Urinary bladder (tissue), 4 donors: ENCODE measurements around the gene SETD1A. TPM values are rescaled to one million over a fixed set of nuclear protein-coding genes. Genes with fewer than 3 reads are reported as not detected.
A peak's percentile ranks its signal among the peaks of the same experiment; 100 is the strongest.

Experiments
- DNase-seq: peaks from one replicate; pipeline ENCODE4 v3.0.0-alpha.2; 2015; ENCODE audit errors: extremely low spot score
- H3K27ac ChIP-seq: one replicate; pipeline ENCODE4 v1.5.1; 2013; ENCODE audit warnings: low read depth, mild to moderate bottlenecking, moderate library complexity
- H3K36me3 ChIP-seq: one replicate; pipeline ENCODE4 v1.6.1; 2013; ENCODE audit warnings: mild to moderate bottlenecking, moderate library complexity; ENCODE audit not compliant: insufficient read depth
- H3K4me1 ChIP-seq: one replicate; pipeline ENCODE4 v1.6.1; 2013; ENCODE audit warnings: mild to moderate bottlenecking, moderate library complexity; ENCODE audit not compliant: insufficient read depth
- H3K4me3 ChIP-seq: one replicate; pipeline ENCODE4 v1.5.1; 2013; ENCODE audit warnings: low read depth, low read length
- WGBS: extraction: QIAGEN DNeasy Blood & Tissue Kit; methylation state at CpG from one replicate; pipeline ENCODE4 v1.1.7; 2013; 5-methylcytosine and 5-hydroxymethylcytosine counted together
- polyA plus RNA-seq: library from polyadenylated mRNA; stranded (reverse); fragments of 200-250 nt; gene quantifications from one replicate; pipeline ENCODE4 v1.2.3, GENCODE V29; 2013
- total RNA-seq: library from RNA; depleted of rRNA; stranded (reverse); fragments of >200 nt; gene quantifications from one replicate; pipeline ENCODE4 v1.2.3, GENCODE V29; 2014
- donor health status: healthy with polysubstance abuse.
- donor health status: healthy.

The SETD1A gene
- total and polyA plus RNA-seq, 2 donors: 2.9 to 14.6 TPM

GRCh38 chr16:30985401-30986128 is 28.0 kb downstream of the SETD1A start:
- 52% methylated on average over 20 of the region's 20 CpGs for WGBS
- peaks cover 10% of the 10 kb centered on the region for H3K36me3 ChIP-seq
- DNase-seq: no peak
- no peaks in the 10 kb centered on the region for H3K4me1 ChIP-seq
- H3K27ac ChIP-seq: no peak overlapping the region
- H3K4me3 ChIP-seq: peak overlapping the region; percentile 15

GRCh38 chr16:30986129-30986991 is 28.8 kb downstream of the SETD1A start:
- Histone ChIP-seq H3K27ac (no peak overlapping the region), H3K36me3 (peaks cover 6% of the 10 kb centered on the region), H3K4me1 (no peaks in the 10 kb centered on the region), H3K4me3 (no peak overlapping the region)
- no peak for DNase-seq
- WGBS: 88% methylated on average over 29 of the region's 29 CpGs

- no peak overlapping the region for H3K27ac ChIP-seq
- peaks cover 4% of the 10 kb centered on the region for H3K36me3 ChIP-seq
- H3K4me3 ChIP-seq: no peak overlapping the region
- WGBS: 95% methylated on average over 30 of the region's 30 CpGs
- H3K4me1 ChIP-seq: no peaks in the 10 kb centered on the region
- no peak for DNase-seq
Observed at GRCh38 chr16:30987581-30988190, 30.1 kb downstream of the SETD1A start.

DNA sequence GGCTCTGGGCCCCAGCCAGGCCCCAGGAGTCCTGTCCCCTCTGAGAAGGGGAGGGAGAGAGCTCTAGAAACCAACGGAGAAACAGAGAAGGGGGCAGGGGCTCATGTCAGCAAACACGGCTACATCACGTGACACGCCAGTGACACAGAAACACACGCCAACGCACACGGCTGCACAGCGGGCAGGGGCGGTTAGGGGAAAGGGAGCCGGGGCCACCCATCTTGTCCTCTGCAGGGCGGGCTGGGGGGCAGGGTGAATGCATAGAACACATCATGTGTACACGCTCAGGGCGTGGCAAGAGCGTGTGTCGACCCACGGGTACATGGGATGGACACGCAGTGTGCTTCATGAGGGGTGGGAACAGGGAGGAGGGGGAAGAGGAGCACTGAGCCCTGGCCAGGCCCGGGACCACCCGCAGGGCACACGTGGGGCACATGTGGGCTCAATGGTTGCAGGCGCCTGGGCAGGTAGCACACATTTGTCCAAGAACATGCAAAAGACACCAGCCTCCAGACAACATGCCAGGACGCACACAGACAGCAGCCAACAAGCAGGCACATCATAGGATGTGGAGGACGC is 32.0 kb downstream of the SETD1A start:
- no peaks in the 10 kb centered on the region for H3K4me1 ChIP-seq
- no peak overlapping the region for H3K27ac ChIP-seq
- H3K4me3 ChIP-seq: no peak overlapping the region
- DNase-seq: no peak
- no peaks in the 10 kb centered on the region for H3K36me3 ChIP-seq
- 87% methylated on average over 23 of the region's 23 CpGs for WGBS

DNA sequence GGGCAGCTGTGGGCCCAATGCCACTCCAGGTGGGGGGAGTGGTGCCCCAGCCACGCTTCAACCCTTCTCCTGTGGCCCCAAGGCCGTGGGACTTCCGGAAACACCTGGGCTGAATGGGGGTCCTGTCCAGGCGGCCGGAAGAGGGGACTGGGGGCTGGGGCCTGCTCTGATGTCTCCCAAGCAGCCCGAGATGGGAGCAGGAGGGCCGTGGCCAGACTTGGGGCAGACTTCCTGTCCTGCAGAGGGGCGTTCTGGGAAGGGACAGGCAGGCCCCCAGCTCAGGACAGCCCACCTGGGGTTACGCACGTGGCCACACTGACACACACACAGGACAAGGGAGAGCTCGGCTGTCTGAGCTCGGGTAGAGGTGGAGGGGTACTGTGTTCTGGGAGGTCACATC is 32.6 kb downstream of the SETD1A start:
- Histone ChIP-seq H3K4me1 (no peaks in the 10 kb centered on the region), H3K4me3 (no peak overlapping the region), H3K27ac (no peak overlapping the region), H3K36me3 (no peaks in the 10 kb centered on the region)
- WGBS: 73% methylated on average over 12 of the region's 12 CpGs
- no peak for DNase-seq

- 82% methylated on average over 8 of the region's 8 CpGs for WGBS
- DNase-seq: no peak
- no peak overlapping the region for H3K27ac ChIP-seq
- no peaks in the 10 kb centered on the region for H3K36me3 ChIP-seq
- no peaks in the 10 kb centered on the region for H3K4me1 ChIP-seq
- no peak overlapping the region for H3K4me3 ChIP-seq
Observed at GRCh38 chr16:30991052-30991451, 33.5 kb downstream of the SETD1A start.

DNA sequence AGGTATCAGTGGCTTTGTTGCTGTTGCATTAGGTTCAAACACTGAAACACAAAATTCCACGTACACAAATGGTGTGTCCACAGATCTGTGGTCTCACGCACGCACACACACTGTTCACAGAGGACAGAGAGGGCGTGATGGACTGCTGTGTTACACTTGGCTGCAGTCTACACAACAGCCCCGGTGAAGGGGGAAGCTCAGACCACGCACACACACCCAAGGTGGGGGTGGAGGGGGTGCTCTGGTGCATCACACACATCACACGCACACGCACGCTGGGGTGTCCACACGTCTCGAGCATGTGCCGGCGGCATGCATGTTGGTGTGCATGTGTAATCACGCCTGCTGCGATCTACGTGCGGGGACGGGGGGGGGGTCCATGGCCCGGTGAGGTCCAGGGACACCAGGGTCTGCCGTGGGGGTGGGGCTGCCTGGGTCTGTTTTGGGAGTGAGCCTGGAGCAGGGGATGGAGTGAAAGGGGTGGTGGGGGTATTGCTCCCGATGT is 34.8 kb downstream of the SETD1A start:
- no peak for DNase-seq
- 87% methylated on average over 21 of the region's 21 CpGs for WGBS
- Histone ChIP-seq H3K27ac (no peak overlapping the region), H3K4me1 (no peaks in the 10 kb centered on the region), H3K4me3 (no peak overlapping the region), H3K36me3 (no peaks in the 10 kb centered on the region)

GRCh38 chr16:30992931-30993816 is 35.6 kb downstream of the SETD1A start:
- Histone ChIP-seq H3K4me3 (no peak overlapping the region), H3K4me1 (no peaks in the 10 kb centered on the region), H3K27ac (no peak overlapping the region), H3K36me3 (no peaks in the 10 kb centered on the region)
- DNase-seq: no peak
- WGBS: 85% methylated on average over 29 of the region's 29 CpGs

GRCh38 chr16:30995927-30996323 is 38.4 kb downstream of the SETD1A start:
- H3K4me3 ChIP-seq: no peak overlapping the region
- H3K36me3 ChIP-seq: no peaks in the 10 kb centered on the region
- no peaks in the 10 kb centered on the region for H3K4me1 ChIP-seq
- WGBS: 86% methylated on average over 11 of the region's 11 CpGs
- DNase-seq: no peak
- no peak overlapping the region for H3K27ac ChIP-seq

DNA sequence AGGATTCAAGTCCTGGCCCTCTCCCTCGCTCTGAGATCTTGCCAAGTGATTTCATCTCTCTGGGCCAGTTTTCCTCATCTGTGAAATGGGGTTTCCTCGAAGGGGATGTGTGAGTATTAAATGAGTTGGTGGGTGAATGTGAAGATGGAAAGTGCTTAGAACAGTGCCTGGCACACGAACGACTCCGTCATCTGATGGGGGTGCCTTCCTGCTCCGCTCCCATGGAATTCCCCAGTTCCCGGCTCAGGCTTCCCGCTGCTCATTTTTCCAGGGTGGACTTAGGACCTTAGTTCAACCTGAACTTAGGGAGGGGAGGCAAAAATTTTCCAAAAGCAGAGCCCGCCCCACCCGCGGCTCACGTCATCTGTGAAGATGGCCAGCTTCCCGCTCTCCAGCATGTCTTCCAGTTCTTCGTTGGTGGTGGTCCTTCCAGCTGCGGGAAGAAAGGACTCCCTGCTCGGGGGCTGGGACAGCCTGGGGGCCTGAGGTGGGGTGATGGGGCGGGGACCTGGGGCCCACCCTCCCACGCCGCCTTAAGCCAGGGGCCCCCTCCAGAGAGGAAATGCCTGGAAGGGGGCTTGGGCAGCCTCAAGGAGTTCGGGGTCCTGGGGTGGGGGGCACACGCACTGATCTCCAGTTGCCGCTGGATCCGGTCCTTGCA is 38.9 kb downstream of the SETD1A start:
- Histone ChIP-seq H3K36me3 (no peaks in the 10 kb centered on the region), H3K27ac (no peak overlapping the region), H3K4me1 (no peaks in the 10 kb centered on the region), H3K4me3 (peak overlapping the region; percentile 49)
- no peak for DNase-seq
- WGBS: 29% methylated on average over 23 of the region's 23 CpGs

DNA sequence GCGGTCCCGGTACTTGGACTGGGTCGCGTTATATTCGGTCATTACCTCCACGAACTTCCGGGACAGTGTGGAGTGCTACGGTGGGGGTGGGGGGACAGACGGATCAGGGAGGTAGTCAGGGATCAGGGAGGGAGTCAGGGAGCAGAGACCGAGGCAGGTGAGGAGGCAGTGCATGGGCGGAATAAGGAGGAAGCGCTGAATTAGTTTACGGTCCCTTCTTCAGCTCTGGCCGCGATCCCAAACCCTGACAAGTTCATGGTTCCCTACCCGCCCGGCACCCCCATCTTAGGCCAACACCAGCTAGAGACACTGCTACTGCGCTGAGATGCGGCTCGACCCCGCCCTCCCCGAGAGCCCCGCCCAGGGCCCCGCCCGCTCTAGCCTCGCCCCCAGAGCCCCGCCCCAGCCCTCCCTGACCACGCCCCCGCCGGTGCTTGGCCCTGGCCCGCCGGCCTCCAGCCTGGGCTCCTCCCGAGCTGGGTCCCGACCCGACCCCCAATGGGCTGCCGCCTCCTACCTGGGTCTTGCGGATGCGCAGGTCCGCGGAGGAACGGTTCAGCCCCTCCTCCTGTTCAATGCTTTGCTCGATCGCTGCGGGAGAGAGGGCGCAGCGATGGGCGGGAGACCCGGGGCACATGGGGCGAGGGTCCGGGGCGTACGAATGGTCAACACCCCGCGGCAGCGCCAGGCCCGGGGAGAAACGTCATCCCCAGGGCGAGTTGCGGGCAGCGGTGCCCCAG is 39.6 kb downstream of the SETD1A start:
- peak overlapping the region; percentile 49 for H3K4me3 ChIP-seq
- WGBS: 4% methylated on average over 60 of the region's 60 CpGs
- H3K36me3 ChIP-seq: no peaks in the 10 kb centered on the region
- no peaks in the 10 kb centered on the region for H3K4me1 ChIP-seq
- H3K27ac ChIP-seq: no peak overlapping the region
- no peak for DNase-seq
